Measurements from ENCODE around the gene CEP68. TPM values are rescaled to one million over a fixed set of nuclear protein-coding genes. Genes with fewer than 3 reads are reported as not detected.

Gene CEP68
- total RNA-seq, 1 donor from 2014 or later = 29.1 TPM

Other genes starting within 250 kb of the CEP68 start
- 14.3 TPM for gene SLC1A4, start 67.0 kb upstream of the CEP68 start, total RNA-seq
- gene RAB1A, start 73.7 kb downstream of the CEP68 start, total RNA-seq = 100 TPM
- gene ACTR2, start 171.4 kb downstream of the CEP68 start, total RNA-seq = 187 TPM

Measured in sciatic nerve (tissue), 1 donor.